ENCODE results near the gene FUT7. TPM values are rescaled to one million over a fixed set of nuclear protein-coding genes. Genes with fewer than 3 reads are reported as not detected.
A peak's percentile ranks its signal among the peaks of the same experiment; 100 is the strongest.

FUT7 gene
- polyA plus RNA-seq, 5 donors: 0.08 TPM; not detected in 4

- DNase-seq: no peak
These were observed 19.3 kb upstream of the FUT7 start for GRCh38 chr9:137051145-137051724.

GRCh38 chr9:137050570-137050969 is 18.7 kb upstream of the FUT7 start:
- DNase-seq: no peak

DNA sequence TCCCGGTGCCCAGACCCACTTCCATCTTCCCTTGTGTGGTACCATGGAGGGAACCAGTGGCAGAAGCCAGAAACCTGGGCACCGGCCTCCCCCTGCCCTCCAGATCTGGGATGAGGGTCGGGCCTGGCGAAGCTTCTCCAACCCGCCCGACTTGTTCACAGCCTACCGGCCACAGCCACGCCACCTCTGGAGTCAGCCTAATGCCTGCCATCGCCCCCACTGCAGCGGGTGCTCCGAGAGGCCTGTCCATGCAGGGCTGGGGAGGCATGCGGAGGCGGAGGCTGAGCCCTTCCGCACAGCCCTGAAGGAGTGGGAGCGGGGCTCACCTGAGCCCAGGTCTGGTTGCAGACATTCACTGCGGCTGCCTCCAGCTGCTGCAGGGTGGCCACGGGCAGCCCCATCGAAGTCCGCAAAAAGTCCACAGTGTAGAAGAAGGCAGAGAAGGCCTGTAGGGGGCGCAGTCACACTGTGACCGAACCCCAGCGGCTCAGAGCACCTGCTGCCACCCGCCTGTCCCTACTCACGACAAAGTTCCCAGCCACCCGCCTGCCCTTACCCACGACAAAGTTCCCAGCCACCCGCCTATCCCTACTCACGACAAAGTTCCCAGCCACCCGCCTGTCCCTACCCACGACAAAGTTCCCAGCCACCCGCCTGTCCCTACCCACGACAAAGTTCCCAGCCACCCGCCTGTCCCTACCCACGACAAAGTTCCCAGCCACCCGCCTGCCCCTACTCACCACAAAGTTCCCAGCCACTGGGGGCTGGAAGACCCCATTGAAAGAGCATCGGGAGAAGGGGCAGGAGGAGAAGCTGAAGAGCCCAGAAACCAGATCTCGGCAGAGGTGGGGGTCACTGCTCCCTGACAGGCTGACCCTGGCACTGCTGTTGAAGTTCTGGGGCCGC is 17.9 kb upstream of the FUT7 start:
- no peak for DNase-seq

DNA sequence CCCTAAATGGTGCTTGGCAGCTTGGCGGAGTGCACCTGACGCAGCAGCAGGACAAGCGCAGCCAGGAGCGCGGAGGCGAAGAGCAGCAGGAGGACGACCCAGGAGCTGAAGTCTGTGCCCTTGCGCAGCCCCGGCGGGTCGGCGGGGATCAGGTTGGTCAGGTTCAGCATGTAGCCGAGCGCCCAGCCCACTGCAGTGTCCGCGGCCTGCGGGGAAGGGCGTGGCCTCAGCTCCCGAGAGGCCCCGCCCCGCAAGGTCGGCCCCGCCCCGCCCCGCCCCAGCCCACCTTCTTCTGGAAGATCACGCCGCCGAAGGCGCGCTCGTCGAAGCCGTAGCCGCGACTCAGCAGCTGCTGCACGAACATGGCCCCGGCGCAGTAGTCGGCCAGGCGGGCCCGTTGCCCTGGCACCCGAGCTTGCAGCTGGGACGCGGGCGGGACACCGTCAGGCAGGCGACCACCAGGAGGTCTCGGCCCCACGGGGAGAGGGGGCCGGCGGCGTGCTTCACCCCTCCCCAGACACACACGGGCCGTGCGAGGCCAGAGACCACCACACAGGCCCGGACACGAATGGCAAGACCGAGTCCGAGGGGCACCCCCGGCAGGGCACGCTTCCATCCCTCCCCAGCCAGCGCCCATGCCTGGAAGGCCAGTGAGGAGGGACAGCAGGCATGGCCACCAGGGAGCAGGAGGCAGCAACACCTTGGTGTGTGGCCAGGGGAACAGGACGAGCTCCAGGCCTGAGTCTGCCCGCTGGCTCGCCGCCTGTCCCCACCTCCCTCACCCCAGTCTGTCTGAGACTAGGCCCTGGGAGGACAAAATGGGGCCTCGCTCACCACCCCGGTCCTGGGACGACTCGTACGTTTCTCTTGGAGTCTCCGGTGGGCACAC is 17.0 kb upstream of the FUT7 start:
- no peak for DNase-seq

- peak in 1 of 2 donors; percentile 61 for DNase-seq
These were observed 14.3 kb upstream of the FUT7 start, which contains the start of gene NPDC1 for GRCh38 chr9:137046088-137046787. NPDC1 (minus strand) TSS chr9:137046177; CDS start chr9:137045989, 188 bp downstream.

DNA sequence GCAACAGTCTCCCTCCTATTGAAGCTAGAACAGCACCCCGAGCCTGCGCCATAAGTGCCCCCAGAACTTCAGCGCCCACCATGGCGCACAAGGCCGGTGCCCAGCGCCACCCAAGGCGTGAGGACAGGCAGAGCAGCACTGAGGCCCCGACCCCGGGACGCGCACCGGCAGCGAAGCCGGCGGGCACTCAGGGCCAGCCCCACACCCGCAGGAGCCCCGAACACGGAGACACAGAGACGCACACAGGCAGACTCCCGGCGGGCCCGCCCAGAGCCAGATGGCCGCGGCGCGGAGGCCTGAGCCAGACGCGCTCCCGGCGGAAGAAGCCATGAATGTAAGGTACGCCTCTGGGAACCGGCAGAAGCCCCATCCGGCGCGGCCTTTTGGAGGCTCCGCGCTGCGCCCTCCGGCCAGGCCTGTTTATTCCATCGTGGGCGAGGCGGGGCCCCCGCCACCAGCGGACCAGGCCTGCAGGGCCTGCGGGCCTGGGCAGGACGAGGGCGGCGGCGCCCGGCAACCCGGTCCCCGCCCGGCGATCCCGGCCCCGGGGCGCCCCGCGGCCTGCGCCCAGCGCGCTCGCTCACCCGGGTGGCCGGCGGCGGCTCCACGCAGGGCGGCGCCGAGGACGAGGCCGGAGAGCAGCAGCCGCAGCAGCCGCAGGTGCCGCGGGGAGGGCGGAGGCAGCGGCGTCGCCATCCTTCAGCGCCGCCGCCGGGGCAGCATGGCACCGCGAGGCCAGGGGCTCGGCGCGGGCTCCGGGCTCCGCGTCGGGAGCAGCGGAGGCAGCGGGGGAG is 13.6 kb upstream of the FUT7 start:
- no peak for DNase-seq

DNA sequence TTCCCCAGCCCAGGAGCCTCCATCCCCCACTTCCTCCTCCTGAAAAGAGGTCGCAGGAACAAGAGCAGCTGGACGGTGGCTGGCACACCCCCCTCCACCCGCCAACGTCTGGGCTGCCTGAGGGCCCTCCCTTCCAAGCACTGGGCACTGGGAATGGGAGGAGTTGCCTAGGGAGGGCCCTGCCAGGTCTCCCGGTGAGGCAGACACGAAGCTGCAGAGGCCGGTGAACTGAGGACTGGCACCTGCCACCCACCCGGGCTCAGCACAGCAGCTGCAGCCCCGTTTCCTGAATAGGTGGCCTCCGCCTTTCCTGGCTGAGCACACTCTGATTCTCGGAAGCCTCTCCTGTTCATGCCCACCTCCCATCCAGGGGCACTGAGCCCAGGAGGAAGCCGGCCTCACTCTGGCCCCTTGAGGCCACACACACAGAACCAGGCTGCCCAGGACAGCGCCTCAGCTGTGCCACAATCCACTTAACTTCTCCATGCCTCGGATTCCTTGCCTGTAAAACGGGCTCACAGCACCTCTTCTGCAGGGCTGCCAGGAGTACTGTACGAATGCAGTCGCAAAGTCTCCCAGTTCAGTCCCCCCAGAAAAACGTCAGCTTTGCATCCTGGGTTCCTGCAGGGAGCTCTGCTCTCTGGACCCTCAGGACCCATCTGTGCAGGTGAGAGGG is 12.8 kb upstream of the FUT7 start:
- no peak for DNase-seq

DNA sequence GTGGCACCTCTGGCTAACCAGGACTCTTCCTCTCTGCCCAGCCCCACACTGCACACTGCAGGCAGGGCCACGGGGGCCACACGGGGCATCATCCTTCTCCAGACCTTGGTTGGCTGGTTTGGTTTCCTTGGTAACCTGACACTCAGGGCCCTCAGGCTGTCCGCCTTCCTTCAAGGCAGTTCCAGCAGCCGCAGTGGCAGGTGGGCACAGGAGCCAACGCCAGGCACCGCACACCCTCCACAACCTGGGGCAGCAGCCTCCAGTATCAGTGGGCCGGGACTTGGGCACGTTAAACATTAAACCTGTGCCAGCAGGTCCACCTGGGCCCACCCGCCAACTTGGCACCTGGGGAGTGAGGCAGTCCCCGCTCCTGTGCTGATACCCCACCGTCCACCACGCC is 12.1 kb upstream of the FUT7 start:
- DNase-seq: no peak

DNA sequence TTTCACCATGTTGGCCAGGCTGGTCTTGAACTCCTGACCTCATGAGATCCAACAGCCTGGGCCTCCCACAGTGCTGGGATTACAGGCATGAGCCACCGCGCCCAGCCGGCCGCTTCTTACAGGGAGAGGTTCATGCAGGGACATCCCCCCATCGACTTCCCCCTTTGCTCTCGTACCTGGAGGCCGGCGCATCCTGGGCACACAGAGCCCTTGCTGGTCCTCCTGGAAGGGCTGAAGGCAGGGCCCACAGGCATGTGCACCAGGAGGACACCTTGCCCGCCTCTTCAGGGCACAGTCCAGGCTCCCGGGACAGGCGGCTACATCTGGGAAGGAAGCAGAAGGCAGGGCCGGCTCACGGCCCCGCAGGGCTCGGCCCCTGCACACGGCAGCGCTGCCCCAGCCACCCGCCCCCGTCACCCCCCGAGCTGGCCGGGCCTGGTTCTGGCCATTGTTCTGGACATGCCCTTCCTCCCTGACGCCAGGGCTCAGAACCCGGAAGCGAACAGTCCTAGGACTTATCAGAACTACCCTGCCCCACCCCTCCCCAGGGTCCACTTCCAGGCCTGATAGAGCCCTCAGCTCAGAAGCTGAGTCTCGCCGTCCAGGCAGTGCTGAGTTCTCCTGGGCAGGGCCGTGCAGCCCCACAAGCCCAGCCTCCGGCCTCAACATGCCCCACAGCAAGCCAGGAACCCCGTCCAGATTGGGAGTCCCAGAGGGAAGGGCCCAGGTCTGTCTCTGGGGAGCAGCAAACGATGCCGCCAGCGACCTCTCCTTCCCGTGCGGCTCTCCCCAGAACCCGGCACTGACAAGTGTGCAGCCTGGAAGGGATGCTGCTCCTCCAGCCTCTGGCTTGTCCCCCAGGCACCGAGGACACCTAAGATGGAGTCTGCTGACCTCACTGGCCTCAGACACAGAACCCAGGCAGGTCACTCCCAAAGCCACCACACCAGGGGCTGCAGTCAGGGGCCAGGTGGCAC is 11.2 kb upstream of the FUT7 start:
- no peak for DNase-seq

DNA sequence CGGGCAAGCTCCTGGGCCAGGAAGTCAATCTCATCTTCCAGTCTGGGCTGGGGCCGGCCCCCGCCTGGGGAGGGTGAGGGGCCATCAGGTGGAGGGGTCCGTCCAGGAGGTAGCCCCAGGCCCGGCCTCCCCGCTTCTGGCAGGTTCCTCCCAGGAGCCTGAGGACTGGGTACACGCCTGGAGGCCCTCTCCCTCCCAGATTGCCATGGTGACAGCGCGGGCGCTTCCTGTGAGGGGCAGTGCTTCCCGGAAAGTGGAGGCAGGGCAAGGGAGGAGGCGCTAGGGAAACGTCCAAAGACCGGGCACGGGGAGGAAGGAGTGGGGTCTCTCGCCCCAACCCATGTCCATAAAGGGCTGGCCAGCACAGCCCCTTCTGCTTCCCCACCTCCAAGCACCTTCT is 9.2 kb upstream of the FUT7 start:
- DNase-seq: no peak

DNA sequence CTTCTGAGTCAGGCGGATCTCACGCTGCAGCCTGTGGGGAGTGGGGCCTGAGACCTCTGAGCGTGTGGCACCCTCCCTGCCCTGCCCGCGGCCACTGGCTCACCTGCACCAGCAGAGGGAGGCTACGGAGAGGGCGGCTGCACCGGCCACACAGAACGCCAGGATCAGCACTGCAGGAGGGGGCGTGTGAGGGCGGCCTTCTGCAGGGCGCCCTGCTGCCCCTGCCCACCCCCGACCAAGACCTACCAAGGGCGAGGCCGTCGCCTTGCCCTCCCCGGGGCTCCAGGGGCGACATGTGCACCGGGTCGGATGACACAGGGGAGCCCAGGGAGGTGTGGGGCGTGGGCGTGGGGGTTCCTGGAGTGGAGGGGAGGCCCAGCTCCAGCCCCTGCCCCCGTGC is 8.7 kb upstream of the FUT7 start:
- no peak for DNase-seq

DNA sequence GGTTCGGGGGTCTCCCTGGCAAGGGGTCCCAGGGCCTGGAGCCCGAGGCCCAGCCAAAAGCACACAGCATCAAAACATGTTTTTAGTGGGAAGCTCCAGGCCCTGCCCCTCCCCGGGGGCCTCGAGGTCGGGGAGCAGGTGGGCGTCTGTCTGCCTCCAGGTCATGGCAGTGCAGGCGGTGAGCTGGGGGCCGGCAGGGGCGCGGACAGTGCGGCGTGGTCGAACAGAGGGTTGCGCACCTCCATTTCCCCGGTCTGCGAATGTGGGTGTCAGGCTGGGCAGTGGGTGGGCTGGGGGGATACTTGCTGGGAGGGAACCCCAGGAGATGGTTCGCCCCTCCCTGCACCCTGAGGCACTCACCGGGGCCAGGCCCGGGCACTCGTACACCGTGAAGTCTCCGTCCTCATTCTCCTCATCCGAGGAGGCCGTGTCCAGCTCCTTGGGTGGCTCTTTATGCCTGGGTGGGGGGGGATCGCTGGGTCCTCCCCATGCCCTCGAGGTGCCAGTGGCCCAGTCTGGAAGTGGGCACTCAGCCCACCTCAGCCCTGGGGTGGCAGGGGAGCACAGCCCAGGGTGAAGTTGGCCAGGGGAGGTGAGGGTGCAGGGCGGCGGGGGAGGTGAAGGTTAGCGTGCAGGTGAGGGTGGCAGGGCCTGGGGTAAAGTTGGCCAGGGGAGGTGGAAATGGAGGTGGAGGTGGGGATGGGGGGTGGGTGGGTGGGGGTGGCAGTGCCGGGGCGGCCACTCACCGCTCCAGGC is 7.9 kb upstream of the FUT7 start:
- no peak for DNase-seq

DNA sequence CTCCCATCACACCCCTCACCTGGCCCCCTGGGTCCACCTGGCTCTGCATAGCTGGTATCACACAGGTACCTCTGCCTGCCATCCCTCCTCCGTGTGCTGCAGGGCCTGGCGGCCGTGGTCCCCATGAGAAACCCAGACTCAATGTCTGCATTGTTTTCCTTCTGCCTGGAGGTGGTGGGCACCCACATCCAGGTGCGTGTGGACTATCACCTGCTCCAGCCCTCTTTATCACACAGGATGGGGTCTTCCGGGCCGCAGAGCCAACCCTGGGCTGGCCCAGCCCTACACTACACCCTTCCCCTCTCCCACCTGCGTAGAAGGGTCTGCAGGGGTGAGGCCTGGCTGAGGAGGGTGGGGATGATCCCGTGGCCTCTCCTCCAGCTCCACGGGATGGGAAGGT is 7.0 kb upstream of the FUT7 start:
- no peak for DNase-seq

DNA sequence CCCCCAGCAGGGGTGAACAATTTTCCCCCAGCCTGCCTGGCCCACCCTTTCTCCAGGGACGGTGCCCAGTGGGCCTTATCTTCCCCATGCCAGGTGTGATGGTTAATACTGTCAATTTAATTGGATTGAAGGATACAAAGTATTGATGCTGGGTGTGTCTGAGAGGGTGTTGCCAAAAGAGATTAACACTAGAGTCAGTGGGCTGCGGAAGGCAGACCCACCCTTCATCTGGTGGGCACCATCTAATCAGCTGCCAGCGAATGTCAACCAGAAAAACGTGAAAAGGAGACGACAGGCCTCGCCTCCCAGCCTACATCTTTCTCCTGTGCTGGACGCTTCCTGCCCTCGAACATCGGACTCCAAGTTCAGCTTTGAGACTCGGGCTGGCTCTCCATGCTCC is 5.6 kb upstream of the FUT7 start:
- DNase-seq: no peak

DNA sequence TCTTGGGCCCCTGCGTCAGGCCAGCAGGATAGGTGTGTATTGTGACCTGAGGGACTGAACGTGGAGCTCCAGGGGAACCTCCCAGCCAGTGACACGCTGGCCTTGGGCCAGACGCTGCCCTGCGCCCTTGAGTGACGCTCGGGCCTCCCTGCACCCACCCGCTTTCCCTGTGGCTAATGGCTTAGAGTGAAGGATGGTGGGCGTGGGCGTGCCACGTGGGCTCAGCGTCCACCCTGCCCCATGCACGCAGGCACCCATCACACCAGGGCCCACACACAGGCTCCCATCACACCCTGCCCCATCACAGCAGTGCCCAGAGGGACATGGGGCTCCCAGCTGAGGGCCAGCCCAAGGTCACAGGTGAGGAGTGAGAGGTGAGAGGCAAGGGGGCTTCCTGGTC is 5.1 kb upstream of the FUT7 start:
- DNase-seq: no peak

GRCh38 chr9:137035937-137036336 is 4.0 kb upstream of the FUT7 start:
- DNase-seq: no peak

DNA sequence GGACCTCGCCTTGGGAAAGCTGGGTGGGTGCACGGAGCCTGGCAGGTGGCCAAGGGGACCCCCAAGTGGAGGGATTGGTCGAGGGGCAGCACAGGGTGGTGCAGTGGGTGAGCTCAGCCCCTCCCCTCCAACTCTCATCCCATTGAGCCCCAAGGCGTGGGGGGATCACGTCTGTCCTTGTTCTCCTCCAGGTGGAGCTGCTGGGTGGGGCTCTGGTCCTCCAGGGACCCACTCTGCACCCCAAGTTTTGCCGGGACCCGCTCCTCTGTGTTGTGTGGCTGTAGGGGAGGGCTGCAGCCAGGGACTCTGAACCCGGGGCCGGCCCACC is 3.6 kb upstream of the FUT7 start:
- DNase-seq: no peak
